GM12891 (cell line): Measurements from ENCODE around the gene NELFB.
A peak's percentile ranks its signal among the peaks of the same experiment; 100 is the strongest.
"Not testable (repeated sequence)": the region's sequence is repeated elsewhere in the genome, so short reads cannot be mapped to it uniquely, and the experiment has no call there.

Experiments
- DNase-seq: peaks from one replicate; pipeline ENCODE4 v3.0.0; 2011; ENCODE audit warnings: low spot score; ENCODE audit not compliant: insufficient read length
- FAIRE-seq: peaks from 2 replicates; lab custom pipeline; 2011; peaks lifted over from hg19 to GRCh38; lab: Jason Lieb, UNC
- PAX5 ChIP-seq: IDR thresholded peaks from 2 replicates; pipeline ENCODE4 v1.6.1; 2011; ENCODE audit warnings: low read length, moderate library complexity, mild to moderate bottlenecking; ENCODE audit not compliant: insufficient read depth, severe bottlenecking
- POLR2A ChIP-seq: IDR thresholded peaks from 2 replicates; pipeline ENCODE4 v1.6.1; 2011; ENCODE audit warnings: low read depth, low read length, control low read depth
- POLR2AphosphoS5 ChIP-seq: IDR thresholded peaks from 2 replicates; pipeline ENCODE4 v1.6.1; 2011; ENCODE audit warnings: low read depth, low read length, control low read depth
- POU2F2 ChIP-seq: IDR thresholded peaks from 2 replicates; pipeline ENCODE4 v1.6.1; 2011; ENCODE audit warnings: low read depth, mild to moderate bottlenecking, control low read depth, low read length, moderate library complexity
- SPI1 ChIP-seq: IDR thresholded peaks from 2 replicates; pipeline ENCODE4 v1.6.1; 2011; ENCODE audit warnings: low read depth, low read length, control low read depth
- TAF1 ChIP-seq: IDR thresholded peaks from 2 replicates; pipeline ENCODE4 v1.6.1; 2011; ENCODE audit warnings: low read depth, low read length, control low read depth

NELFB gene

GRCh38 chr9:137251194-137251461 lies 4.0 kb upstream of the NELFB start, which contains the start of gene STPG3:
Gene STPG3, plus strand, starts transcription at chr9:137251286. Its CDS starts 1 bp downstream, at chr9:137251287.
- TF ChIP-seq TAF1 (no peak), POLR2AphosphoS5 (no peak), SPI1 (no peak), POLR2A (no peak), POU2F2 (no peak), PAX5 (no peak)
- no peak for FAIRE-seq
- DNase-seq, result no peak

GRCh38 chr9:137251490-137252268 lies 3.4 kb upstream of the NELFB start:
- TF ChIP-seq POLR2AphosphoS5 (no peak), TAF1 (no peak), SPI1 (no peak), POLR2A (no peak), POU2F2 (no peak), PAX5 (no peak)
- no peak for FAIRE-seq

GRCh38 chr9:137252555-137253506 lies 2.3 kb upstream of the NELFB start:
- no peak for TF ChIP-seq PAX5
- no peak for TF ChIP-seq POLR2A
- TF ChIP-seq SPI1, result no peak
- TF ChIP-seq POU2F2, result no peak
- TF ChIP-seq POLR2AphosphoS5, result no peak
- TF ChIP-seq TAF1, result no peak
- FAIRE-seq (peak; percentile 16), DNase-seq (no peak)

More at GRCh38 chr9:137251490-137252268, 3.4 kb upstream of the NELFB start:
- no peak for DNase-seq

- TF ChIP-seq POLR2AphosphoS5, result no peak
- TF ChIP-seq POU2F2, result no peak
- TF ChIP-seq POLR2A, result no peak
- TF ChIP-seq SPI1, result no peak
- no peak for TF ChIP-seq PAX5
- no peak for TF ChIP-seq TAF1
- FAIRE-seq (no peak), DNase-seq (no peak)
Observed at GRCh38 chr9:137253717-137254623, 1.2 kb upstream of the NELFB start.

GRCh38 chr9:137255448-137256114 lies 454 bp downstream of the NELFB start:
- TF ChIP-seq POLR2AphosphoS5, result no peak
- TF ChIP-seq POU2F2, result no peak
- TF ChIP-seq TAF1, result no peak
- TF ChIP-seq PAX5, result no peak
- TF ChIP-seq SPI1, result no peak
- TF ChIP-seq POLR2A, result no peak
- FAIRE-seq (peak; percentile 62), DNase-seq (no peak)

- no peak for TF ChIP-seq POU2F2
- FAIRE-seq (no peak), DNase-seq (no peak)
Observed at GRCh38 chr9:137256362-137256761, 1.2 kb downstream of the NELFB start.

- FAIRE-seq (no peak), DNase-seq (no peak)
- TF ChIP-seq POLR2AphosphoS5 (no peak), PAX5 (no peak), POLR2A (no peak), SPI1 (no peak), TAF1 (no peak), POU2F2 (no peak)
Observed at GRCh38 chr9:137256856-137257255, 1.7 kb downstream of the NELFB start.

- not testable (repeated sequence) for DNase-seq
- FAIRE-seq, result peak; percentile 40
Observed at GRCh38 chr9:137262173-137262908, 7.2 kb downstream of the NELFB start.

- FAIRE-seq (no peak), DNase-seq (no peak)
- no peak for TF ChIP-seq SPI1
- TF ChIP-seq PAX5, result no peak
- TF ChIP-seq POU2F2, result no peak
- no peak for TF ChIP-seq TAF1
- no peak for TF ChIP-seq POLR2A
- TF ChIP-seq POLR2AphosphoS5, result no peak
Observed at GRCh38 chr9:137262909-137263285, 7.8 kb downstream of the NELFB start.
